ENCODE results near the gene PRDM5. TPM values are rescaled to one million over a fixed set of nuclear protein-coding genes. Genes with fewer than 3 reads are reported as not detected.

Gene PRDM5
- total and polyA plus RNA-seq, 10 of the 15 experiments (the other 5 are each of a cell fraction or from before 2014, with no cell fraction given): 0.07 TPM; not detected in 9

DNA sequence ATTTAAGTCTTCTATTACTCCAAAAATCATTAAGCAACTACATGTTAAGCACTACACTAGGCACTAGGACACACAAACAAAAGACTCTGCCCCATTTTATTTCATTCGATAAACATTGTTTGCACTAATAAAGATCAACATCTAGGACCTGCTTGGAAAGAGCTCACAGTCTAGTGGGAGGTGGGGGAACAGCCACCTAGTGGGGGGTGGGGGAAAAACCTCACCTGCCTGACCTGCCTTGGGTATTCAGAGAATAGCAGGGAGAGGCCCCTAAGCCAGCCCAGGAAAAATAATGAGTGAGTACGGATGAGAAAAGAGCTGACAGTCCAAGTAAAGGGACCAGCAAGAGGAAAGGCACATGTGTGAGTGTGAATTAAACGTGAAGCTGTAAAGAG is 52.2 kb downstream of the PRDM5 start:
- Histone ChIP-seq H4K20me1 (ENCODE audit: control insufficient read depth, insufficient read depth) (no peaks in the 10 kb centered on the region), H3K27me3 (replicated peaks in 1 of 2; ENCODE audit: control insufficient read depth in 2 of 2, insufficient read depth in 2 of 2, low read length in 1 of 2) (no peaks in the 10 kb centered on the region; a peak in 1 of 4 replicates), H3K9me3 (replicated peaks; ENCODE audit: control insufficient read depth, insufficient read depth, low read length) (no peaks in the 10 kb centered on the region), H3K4me2 (ENCODE audit: control insufficient read depth, insufficient read depth) (no peak overlapping the region), H3K9ac (ENCODE audit: control insufficient read depth, insufficient read depth, low read length) (no peak overlapping the region), H3K4me1 (ENCODE audit: control insufficient read depth, insufficient read depth, low read length) (no peaks in the 10 kb centered on the region), H3K4me3 (no peak overlapping the region), H2AFZ (ENCODE audit: control insufficient read depth, low read depth, low read length) (no peak overlapping the region), H3K79me2 (ENCODE audit: control insufficient read depth, insufficient read depth, low read length) (no peaks in the 10 kb centered on the region), H3K36me3 (ENCODE audit: control insufficient read depth in 2 of 2, insufficient read depth in 2 of 2, low read length in 1 of 2) (no peaks in the 10 kb centered on the region), H3K27ac (ENCODE audit: control insufficient read depth, insufficient read depth) (no peak overlapping the region)
- ATAC-seq (peak; percentile 73), DNase-seq (ENCODE audit: low read depth, low spot score) (no peak), FAIRE-seq (no peak)
- ChIA-PET POLR2A (no interaction called here), RAD21 (ENCODE audit: unreplicated experiment) (interaction anchor here (0.6 to 1.3 kb wide), 2 partner anchors 26 to 152 kb away, joined by 3 read pairs; no protein-coding TSS in a partner anchor), CTCF (no interaction called here), SMC1A (ENCODE audit: uncharacterized antibody, unreplicated experiment) (no interaction called here)
- WGBS (ENCODE audit: insufficient coverage, insufficient replicate concordance, low lambda C conversion rate, missing lambda C conversion rate): 59% methylated on average over 3 of the region's 3 CpGs
- intact Hi-C loops (cut with micrococcal nuclease; ENCODE audit: unreplicated experiment) (no loop called here), in situ Hi-C loops (cut with MboI) (no loop called here)
- TF ChIP-seq, protein P1, sequence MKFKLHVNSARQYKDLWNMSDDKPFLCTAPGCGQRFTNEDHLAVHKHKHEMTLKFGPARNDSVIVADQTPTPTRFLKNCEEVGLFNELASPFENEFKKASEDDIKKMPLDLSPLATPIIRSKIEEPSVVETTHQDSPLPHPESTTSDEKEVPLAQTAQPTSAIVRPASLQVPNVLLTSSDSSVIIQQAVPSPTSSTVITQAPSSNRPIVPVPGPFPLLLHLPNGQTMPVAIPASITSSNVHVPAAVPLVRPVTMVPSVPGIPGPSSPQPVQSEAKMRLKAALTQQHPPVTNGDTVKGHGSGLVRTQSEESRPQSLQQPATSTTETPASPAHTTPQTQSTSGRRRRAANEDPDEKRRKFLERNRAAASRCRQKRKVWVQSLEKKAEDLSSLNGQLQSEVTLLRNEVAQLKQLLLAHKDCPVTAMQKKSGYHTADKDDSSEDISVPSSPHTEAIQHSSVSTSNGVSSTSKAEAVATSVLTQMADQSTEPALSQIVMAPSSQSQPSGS (IDR thresholded peaks at IDR 0.05; ENCODE audit: low read length): no peak
- TF ChIP-seq, protein P2, sequence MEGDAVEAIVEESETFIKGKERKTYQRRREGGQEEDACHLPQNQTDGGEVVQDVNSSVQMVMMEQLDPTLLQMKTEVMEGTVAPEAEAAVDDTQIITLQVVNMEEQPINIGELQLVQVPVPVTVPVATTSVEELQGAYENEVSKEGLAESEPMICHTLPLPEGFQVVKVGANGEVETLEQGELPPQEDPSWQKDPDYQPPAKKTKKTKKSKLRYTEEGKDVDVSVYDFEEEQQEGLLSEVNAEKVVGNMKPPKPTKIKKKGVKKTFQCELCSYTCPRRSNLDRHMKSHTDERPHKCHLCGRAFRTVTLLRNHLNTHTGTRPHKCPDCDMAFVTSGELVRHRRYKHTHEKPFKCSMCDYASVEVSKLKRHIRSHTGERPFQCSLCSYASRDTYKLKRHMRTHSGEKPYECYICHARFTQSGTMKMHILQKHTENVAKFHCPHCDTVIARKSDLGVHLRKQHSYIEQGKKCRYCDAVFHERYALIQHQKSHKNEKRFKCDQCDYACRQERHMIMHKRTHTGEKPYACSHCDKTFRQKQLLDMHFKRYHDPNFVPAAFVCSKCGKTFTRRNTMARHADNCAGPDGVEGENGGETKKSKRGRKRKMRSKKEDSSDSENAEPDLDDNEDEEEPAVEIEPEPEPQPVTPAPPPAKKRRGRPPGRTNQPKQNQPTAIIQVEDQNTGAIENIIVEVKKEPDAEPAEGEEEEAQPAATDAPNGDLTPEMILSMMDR (IDR thresholded peaks at IDR 0.05 in 2 of 3, conservative IDR thresholded peaks at IDR 0.05 in 1 of 3; ENCODE audit: control insufficient read depth in 2 of 3, extremely low read depth in 1 of 3, insufficient read depth in 1 of 3, low read depth in 3 of 3, low read length in 3 of 3): peak in 1 of 3 experiments; percentile 41; a peak in 1 of 6 replicates
- no peak for TF ChIP-seq HDGF (IDR thresholded peaks at IDR 0.05)
- BruUV-seq (replicated peaks): no TSS peak
